HepG2 (cell line): ENCODE data around the gene GPATCH3. TPM values are rescaled to one million over a fixed set of nuclear protein-coding genes. Genes with fewer than 3 reads are reported as not detected.

Source experiments
- BHLHE40 ChIP-seq: IDR thresholded peaks from 2 replicates; pipeline ENCODE4 v1.6.1; 2011; ENCODE audit warnings: low read length, improper control_type of control experiment
- ESRRA ChIP-seq: sonication (generic); formaldehyde crosslinking; IDR thresholded peaks from 2 replicates; pipeline ENCODE4 v1.5.1; 2020; ENCODE audit warnings: mild to moderate bottlenecking, low read depth, missing genetic modification reagents
- FOXA3 ChIP-seq: IDR thresholded peaks from 2 replicates; pipeline ENCODE4 v1.6.1; 2016; ENCODE audit warnings: missing genetic modification reagents, missing compliant biosample characterization
- GATAD2A ChIP-seq: IDR thresholded peaks from 2 replicates; pipeline ENCODE4 v1.6.1; 2016
- HES4 ChIP-seq: sonication (generic); formaldehyde crosslinking; IDR thresholded peaks from 2 replicates; pipeline ENCODE4 v1.9.0; 2021; ENCODE audit warnings: mild to moderate bottlenecking, missing genetic modification reagents, borderline replicate concordance
- NFKBIZ ChIP-seq: IDR thresholded peaks from 2 replicates; pipeline ENCODE4 v1.6.1; 2018; ENCODE audit warnings: missing genetic modification reagents, missing compliant biosample characterization
- SIX4 ChIP-seq: sonication (generic); formaldehyde crosslinking; IDR thresholded peaks from 2 replicates; pipeline ENCODE4 v1.4.0; 2020; ENCODE audit warnings: missing genetic modification reagents
- SNAI1 ChIP-seq: sonication (generic); formaldehyde crosslinking; IDR thresholded peaks from 2 replicates; pipeline ENCODE4 v1.5.0; 2020; ENCODE audit warnings: mild to moderate bottlenecking, missing genetic modification reagents, borderline replicate concordance
- TP53 ChIP-seq: sonication (generic); formaldehyde crosslinking; conservative IDR thresholded peaks from 2 replicates; pipeline ENCODE4 v1.4.0; 2020; ENCODE audit warnings: missing genetic modification reagents
- ZKSCAN5 ChIP-seq: sonication (generic); formaldehyde crosslinking; IDR thresholded peaks from 2 replicates; pipeline ENCODE4 v1.5.1; 2020; ENCODE audit warnings: mild to moderate bottlenecking, missing genetic modification reagents
- ZNF10 ChIP-seq: sonication (generic); formaldehyde crosslinking; IDR thresholded peaks from 2 replicates; pipeline ENCODE4 v1.4.0; 2020; ENCODE audit warnings: mild to moderate bottlenecking, low read depth, missing genetic modification reagents, borderline replicate concordance
- ZNF329 ChIP-seq: sonication (generic); formaldehyde crosslinking; IDR thresholded peaks from 2 replicates; pipeline ENCODE4 v1.9.0; 2021; ENCODE audit warnings: low read depth, mild to moderate bottlenecking, missing genetic modification reagents
- ZNF749 ChIP-seq: sonication (generic); formaldehyde crosslinking; IDR thresholded peaks from 2 replicates; pipeline ENCODE4 v1.8.0; 2022; ENCODE audit warnings: mild to moderate bottlenecking, missing genetic modification reagents, moderate library complexity, borderline replicate concordance
- ZNF761 ChIP-seq: sonication (generic); formaldehyde crosslinking; conservative IDR thresholded peaks from 2 replicates; pipeline ENCODE4 v1.4.0; 2020; ENCODE audit warnings: mild to moderate bottlenecking, missing genetic modification reagents
- ZNF816 ChIP-seq: sonication (generic); formaldehyde crosslinking; IDR thresholded peaks from 2 replicates; pipeline ENCODE4 v1.8.0; 2022; ENCODE audit warnings: missing genetic modification reagents, mild to moderate bottlenecking, borderline replicate concordance
- ZNF839 ChIP-seq: sonication (generic); formaldehyde crosslinking; IDR thresholded peaks from 2 replicates; pipeline ENCODE4 v1.4.0; 2020; ENCODE audit warnings: missing genetic modification reagents, mild to moderate bottlenecking, borderline replicate concordance
- polyA plus RNA-seq, 8 experiments: library from polyadenylated mRNA; depleted of rRNA in 3 of 8; stranded (reverse) in 7 of 8; unstranded in 1 of 8; fragments of >200 nt; fragmentation: Illumina TruSeq in 4 of 8; extraction: Trizol in 4 of 8; gene quantifications; 2 replicates each; pipeline versions ENCODE4 v1.2.1 to v1.2.3, GENCODE V29; 2011 to 2016; ENCODE audit warnings: low read depth in 4 of 8, missing spikeins in 1 of 8, mixed read lengths in 1 of 8; ENCODE audit not compliant: insufficient read depth in 1 of 8
- total RNA-seq, 5 experiments: library from RNA; depleted of rRNA; stranded (reverse); fragments of >200 nt; fragmentation: Illumina TruSeq; extraction: Trizol; gene quantifications; 2 replicates each; pipeline ENCODE4 v1.2.3, GENCODE V29; 2016; ENCODE audit warnings: low read depth in 1 of 5
- TF ChIP-seq, protein P1 (sequence below): IDR thresholded peaks from 2 replicates; pipeline ENCODE4 v1.6.1; 2016; ENCODE audit warnings: low read depth
- TF ChIP-seq, protein P2 (sequence below): sonication (generic); formaldehyde crosslinking; IDR thresholded peaks from 2 replicates; pipeline ENCODE4 v1.9.0; 2021; ENCODE audit warnings: missing genetic modification reagents, borderline replicate concordance
- TF ChIP-seq, protein P3 (sequence below): sonication (generic); formaldehyde crosslinking; conservative IDR thresholded peaks from 2 replicates; pipeline ENCODE4 v1.8.0; 2022; ENCODE audit warnings: low read depth, missing genetic modification reagents
- TF ChIP-seq, protein P4 (sequence below): sonication (generic); formaldehyde crosslinking; IDR thresholded peaks from 2 replicates; pipeline ENCODE4 v1.5.1; 2020; ENCODE audit warnings: mild to moderate bottlenecking, missing genetic modification reagents, moderate library complexity
- TF ChIP-seq, protein P5 (sequence below): sonication (generic); formaldehyde crosslinking; IDR thresholded peaks from 2 replicates; pipeline ENCODE4 v1.5.1; 2020; ENCODE audit warnings: missing genetic modification reagents, mild to moderate bottlenecking, borderline replicate concordance

Gene GPATCH3
- total and polyA plus RNA-seq, 2 of the 13 experiments (the other 11 are each of a cell fraction or from before 2014, with no cell fraction given), result 8.3 to 11.0 TPM

DNA sequence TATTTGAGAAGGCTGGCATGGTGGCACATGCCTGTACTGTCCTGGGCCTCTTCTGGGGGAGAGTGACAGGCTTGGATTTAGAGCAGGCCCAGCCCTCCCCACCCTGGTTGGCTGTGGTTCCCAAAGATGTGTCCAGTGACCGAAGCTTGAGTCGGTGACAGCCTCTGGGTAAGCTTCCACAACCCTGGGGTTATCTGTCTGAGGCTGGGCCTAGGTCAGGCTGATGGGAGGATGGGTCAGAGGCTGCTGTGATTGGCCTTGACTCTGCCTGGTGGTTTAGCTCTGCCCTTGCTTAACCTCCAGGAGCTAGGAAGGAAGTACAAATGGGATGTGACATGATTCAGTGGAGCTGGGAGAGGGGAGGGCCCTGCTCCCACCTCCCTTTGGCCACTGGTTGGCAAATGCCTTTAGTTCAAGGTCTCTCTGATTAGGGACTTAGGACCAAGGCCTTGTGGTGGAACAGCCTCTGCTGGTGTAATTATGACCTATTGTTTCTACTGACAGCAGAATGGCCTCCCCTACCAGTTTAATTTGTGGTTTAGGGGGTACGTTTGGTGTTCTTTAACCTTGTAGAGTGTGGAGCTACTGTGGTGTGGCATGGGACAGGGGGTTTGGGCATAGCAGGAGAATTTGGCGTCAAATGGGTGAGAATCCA is 37.9 kb upstream of the GPATCH3 start (continued):
- TF ChIP-seq, protein P1, sequence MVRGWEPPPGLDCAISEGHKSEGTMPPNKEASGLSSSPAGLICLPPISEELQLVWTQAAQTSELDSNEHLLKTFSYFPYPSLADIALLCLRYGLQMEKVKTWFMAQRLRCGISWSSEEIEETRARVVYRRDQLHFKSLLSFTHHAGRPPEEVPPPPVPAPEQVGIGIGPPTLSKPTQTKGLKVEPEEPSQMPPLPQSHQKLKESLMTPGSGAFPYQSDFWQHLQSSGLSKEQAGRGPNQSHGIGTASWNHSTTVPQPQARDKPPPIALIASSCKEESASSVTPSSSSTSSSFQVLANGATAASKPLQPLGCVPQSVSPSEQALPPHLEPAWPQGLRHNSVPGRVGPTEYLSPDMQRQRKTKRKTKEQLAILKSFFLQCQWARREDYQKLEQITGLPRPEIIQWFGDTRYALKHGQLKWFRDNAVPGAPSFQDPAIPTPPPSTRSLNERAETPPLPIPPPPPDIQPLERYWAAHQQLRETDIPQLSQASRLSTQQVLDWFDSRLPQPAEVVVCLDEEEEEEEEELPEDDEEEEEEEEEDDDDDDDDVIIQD (CRISPR knock-in tag), result peak; percentile 88
- no peak for TF ChIP-seq SIX4 (CRISPR knock-in tag)
- TF ChIP-seq ESRRA (CRISPR knock-in tag), result peak; percentile 99
- TF ChIP-seq TP53 (CRISPR knock-in tag), result no peak
- TF ChIP-seq ZNF329 (CRISPR knock-in tag), result no peak
- no peak for TF ChIP-seq ZNF10 (CRISPR knock-in tag)
- TF ChIP-seq HES4 (CRISPR knock-in tag), result no peak
- TF ChIP-seq NFKBIZ, result no peak
- no peak for TF ChIP-seq ZNF839
- TF ChIP-seq, protein P2, sequence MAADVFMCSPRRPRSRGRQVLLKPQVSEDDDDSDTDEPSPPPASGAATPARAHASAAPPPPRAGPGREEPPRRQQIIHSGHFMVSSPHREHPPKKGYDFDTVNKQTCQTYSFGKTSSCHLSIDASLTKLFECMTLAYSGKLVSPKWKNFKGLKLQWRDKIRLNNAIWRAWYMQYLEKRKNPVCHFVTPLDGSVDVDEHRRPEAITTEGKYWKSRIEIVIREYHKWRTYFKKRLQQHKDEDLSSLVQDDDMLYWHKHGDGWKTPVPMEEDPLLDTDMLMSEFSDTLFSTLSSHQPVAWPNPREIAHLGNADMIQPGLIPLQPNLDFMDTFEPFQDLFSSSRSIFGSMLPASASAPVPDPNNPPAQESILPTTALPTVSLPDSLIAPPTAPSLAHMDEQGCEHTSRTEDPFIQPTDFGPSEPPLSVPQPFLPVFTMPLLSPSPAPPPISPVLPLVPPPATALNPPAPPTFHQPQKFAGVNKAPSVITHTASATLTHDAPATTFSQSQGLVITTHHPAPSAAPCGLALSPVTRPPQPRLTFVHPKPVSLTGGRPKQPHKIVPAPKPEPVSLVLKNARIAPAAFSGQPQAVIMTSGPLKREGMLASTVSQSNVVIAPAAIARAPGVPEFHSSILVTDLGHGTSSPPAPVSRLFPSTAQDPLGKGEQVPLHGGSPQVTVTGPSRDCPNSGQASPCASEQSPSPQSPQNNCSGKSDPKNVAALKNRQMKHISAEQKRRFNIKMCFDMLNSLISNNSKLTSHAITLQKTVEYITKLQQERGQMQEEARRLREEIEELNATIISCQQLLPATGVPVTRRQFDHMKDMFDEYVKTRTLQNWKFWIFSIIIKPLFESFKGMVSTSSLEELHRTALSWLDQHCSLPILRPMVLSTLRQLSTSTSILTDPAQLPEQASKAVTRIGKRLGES (CRISPR knock-in tag), result no peak
- TF ChIP-seq, protein P3, sequence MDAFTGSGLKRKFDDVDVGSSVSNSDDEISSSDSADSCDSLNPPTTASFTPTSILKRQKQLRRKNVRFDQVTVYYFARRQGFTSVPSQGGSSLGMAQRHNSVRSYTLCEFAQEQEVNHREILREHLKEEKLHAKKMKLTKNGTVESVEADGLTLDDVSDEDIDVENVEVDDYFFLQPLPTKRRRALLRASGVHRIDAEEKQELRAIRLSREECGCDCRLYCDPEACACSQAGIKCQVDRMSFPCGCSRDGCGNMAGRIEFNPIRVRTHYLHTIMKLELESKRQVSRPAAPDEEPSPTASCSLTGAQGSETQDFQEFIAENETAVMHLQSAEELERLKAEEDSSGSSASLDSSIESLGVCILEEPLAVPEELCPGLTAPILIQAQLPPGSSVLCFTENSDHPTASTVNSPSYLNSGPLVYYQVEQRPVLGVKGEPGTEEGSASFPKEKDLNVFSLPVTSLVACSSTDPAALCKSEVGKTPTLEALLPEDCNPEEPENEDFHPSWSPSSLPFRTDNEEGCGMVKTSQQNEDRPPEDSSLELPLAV (CRISPR knock-in tag), result no peak
- TF ChIP-seq ZKSCAN5 (CRISPR knock-in tag), result no peak
- peak; percentile 94 for TF ChIP-seq GATAD2A (CRISPR knock-in tag)
- TF ChIP-seq, protein P4, sequence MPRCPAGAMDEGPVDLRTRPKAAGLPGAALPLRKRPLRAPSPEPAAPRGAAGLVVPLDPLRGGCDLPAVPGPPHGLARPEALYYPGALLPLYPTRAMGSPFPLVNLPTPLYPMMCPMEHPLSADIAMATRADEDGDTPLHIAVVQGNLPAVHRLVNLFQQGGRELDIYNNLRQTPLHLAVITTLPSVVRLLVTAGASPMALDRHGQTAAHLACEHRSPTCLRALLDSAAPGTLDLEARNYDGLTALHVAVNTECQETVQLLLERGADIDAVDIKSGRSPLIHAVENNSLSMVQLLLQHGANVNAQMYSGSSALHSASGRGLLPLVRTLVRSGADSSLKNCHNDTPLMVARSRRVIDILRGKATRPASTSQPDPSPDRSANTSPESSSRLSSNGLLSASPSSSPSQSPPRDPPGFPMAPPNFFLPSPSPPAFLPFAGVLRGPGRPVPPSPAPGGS (CRISPR knock-in tag), result no peak; the same call in 1 of the 2 replicates
- 0 out of 2 replicates have a peak, but pooled peaks have one; percentile 27 for TF ChIP-seq SNAI1
- peak; percentile 79 for TF ChIP-seq FOXA3 (CRISPR knock-in tag)
- no peak for TF ChIP-seq ZNF749 (CRISPR knock-in tag)
- TF ChIP-seq, protein P5, sequence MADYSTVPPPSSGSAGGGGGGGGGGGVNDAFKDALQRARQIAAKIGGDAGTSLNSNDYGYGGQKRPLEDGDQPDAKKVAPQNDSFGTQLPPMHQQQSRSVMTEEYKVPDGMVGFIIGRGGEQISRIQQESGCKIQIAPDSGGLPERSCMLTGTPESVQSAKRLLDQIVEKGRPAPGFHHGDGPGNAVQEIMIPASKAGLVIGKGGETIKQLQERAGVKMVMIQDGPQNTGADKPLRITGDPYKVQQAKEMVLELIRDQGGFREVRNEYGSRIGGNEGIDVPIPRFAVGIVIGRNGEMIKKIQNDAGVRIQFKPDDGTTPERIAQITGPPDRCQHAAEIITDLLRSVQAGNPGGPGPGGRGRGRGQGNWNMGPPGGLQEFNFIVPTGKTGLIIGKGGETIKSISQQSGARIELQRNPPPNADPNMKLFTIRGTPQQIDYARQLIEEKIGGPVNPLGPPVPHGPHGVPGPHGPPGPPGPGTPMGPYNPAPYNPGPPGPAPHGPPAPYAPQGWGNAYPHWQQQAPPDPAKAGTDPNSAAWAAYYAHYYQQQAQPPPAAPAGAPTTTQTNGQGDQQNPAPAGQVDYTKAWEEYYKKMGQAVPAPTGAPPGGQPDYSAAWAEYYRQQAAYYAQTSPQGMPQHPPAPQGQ (CRISPR knock-in tag), result no peak
- TF ChIP-seq ZNF761 (CRISPR knock-in tag), result 0 out of 2 replicates have a peak, but pooled peaks have one; percentile 53
- no peak for TF ChIP-seq BHLHE40
- no peak; the same call in 1 of the 2 replicates for TF ChIP-seq ZNF816 (CRISPR knock-in tag)
